Stimulated activated CD8-positive, alpha-beta memory T cell treated with anti-CD3 and anti-CD28 coated beads, Interleukin-7, amount 100 ng/mL, for 48 hours (primary cell): Measurements from ENCODE around the gene ABHD17A.
"Not testable (repeated sequence)": the region's sequence is repeated elsewhere in the genome, so short reads cannot be mapped to it uniquely, and the experiment has no call there.

Experiments
- DNase-seq, 2 donors: peaks; one replicate each; pipeline ENCODE4 v3.0.0-alpha.2; 2020; ENCODE audit warnings: low read depth in 1 of 2; ENCODE audit errors: extremely low read depth in 1 of 2

Gene ABHD17A

GRCh38 chr19:1882089-1882785 is 3.1 kb downstream of the ABHD17A start:
- DNase-seq = peak in 1 of 2 donors; percentile 68

- not testable (repeated sequence) for DNase-seq
These were observed 3.8 kb downstream of the ABHD17A start for GRCh38 chr19:1881393-1882088.

- no peak for DNase-seq
These were observed 4.5 kb downstream of the ABHD17A start for GRCh38 chr19:1880611-1881392.

- DNase-seq = not testable (repeated sequence)
These were observed 5.3 kb downstream of the ABHD17A start for GRCh38 chr19:1879982-1880381.

- DNase-seq = not testable (repeated sequence)
These were observed 6.7 kb downstream of the ABHD17A start for GRCh38 chr19:1878583-1878982.

GRCh38 chr19:1877280-1877660 is 8.0 kb downstream of the ABHD17A start:
- DNase-seq = not testable (repeated sequence)

- DNase-seq = not testable (repeated sequence)
These were observed 8.6 kb downstream of the ABHD17A start for GRCh38 chr19:1876496-1877279.

GRCh38 chr19:1875646-1876495 is 9.4 kb downstream of the ABHD17A start:
- peak; percentile 84 to 86 for DNase-seq

- DNase-seq = not testable (repeated sequence)
These were observed 10.0 kb downstream of the ABHD17A start for GRCh38 chr19:1875265-1875645.

- no peak for DNase-seq
These were observed 10.6 kb downstream of the ABHD17A start for GRCh38 chr19:1874554-1875185.

GRCh38 chr19:1873524-1874473 is 11.5 kb downstream of the ABHD17A start:
- DNase-seq = no peak

GRCh38 chr19:1872807-1873523 is 12.3 kb downstream of the ABHD17A start:
- no peak for DNase-seq

- no peak for DNase-seq
These were observed 13.7 kb downstream of the ABHD17A start for GRCh38 chr19:1871630-1872029.

GRCh38 chr19:1871140-1871597 is 14.1 kb downstream of the ABHD17A start:
- DNase-seq = no peak

GRCh38 chr19:1868971-1869370 is 16.3 kb downstream of the ABHD17A start:
- no peak for DNase-seq

GRCh38 chr19:1867349-1867724 is 18.0 kb downstream of the ABHD17A start:
- DNase-seq = no peak

GRCh38 chr19:1866693-1867348 is 18.5 kb downstream of the ABHD17A start:
- no peak for DNase-seq
